HG03159 (cell line): ENCODE results near the gene MARCOL.
"Not testable (repeated sequence)": the region's sequence is repeated elsewhere in the genome, so short reads cannot be mapped to it uniquely, and the experiment has no call there.

Experiments
- ATAC-seq: cut with Tn5 transposase; IDR thresholded peaks from one replicate; pipeline ENCODE4 v1.9.1; 2021; ENCODE audit warnings: mild to moderate bottlenecking, moderate library complexity; ENCODE audit not compliant: unreplicated experiment

MARCOL gene

DNA sequence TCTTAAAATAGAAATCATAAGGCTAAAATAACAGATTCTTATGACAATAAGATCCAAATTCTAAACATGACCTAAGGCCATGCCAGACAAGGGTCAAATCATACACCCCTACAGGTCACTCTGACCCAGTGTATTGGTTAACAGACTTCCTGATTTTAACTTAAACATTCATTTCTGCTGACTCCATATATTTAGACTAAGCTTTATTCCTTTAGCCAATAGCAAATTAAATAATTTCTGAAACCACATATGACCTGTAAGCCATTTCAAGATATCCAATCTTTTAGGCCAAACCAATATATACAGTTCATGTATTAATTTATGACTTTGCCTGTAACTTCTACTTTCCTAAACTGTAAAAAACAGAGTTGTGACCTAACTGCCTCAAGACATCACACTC, 22.9 kb downstream of the MARCOL start:
- no peak for ATAC-seq

DNA sequence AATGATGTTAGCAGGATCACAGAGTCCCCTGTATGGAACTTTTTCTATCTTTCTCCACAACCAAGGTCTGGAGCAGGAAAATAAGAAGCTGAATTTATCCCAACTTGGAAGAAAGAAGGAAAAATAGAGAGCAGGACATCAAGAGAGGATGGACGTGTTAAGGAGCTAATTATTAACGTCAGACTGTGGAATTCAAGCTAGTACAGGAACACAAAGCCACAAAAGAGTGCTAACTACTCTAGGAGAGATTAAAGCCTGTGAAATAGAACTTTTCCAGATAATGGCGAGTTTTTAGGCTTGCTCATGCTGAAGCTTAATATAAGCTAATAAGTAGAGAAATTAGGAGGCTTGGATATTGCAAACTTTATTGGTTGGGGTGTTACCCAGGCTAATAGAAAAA, 29.6 kb downstream of the MARCOL start:
- no peak for ATAC-seq

DNA sequence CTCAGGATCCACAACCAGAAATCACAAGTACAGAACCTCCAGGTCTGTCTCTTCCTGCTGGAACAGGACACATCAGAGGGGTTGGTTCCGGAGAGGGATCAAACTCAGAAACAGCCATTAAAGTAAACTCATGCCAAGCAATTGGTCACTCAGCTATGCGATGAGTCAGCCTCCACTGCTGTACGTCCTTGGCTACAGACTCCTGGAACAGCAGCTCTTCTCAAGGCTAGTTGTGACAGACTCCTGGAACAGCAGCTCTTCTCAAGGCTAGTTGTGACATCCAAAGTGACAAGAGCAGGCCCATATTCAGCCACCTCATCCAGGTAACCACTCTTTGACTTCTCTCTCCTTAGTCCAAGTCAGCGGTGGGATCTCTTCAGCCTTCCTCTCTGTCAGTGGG, 30.2 kb downstream of the MARCOL start, which contains the start of gene SPINK13:
Gene SPINK13, plus strand, starts transcription at position 229 of the 400 bp plus-strand sequence. CDS start 1,279 bp downstream, outside the sequence.
- no peak for ATAC-seq

DNA sequence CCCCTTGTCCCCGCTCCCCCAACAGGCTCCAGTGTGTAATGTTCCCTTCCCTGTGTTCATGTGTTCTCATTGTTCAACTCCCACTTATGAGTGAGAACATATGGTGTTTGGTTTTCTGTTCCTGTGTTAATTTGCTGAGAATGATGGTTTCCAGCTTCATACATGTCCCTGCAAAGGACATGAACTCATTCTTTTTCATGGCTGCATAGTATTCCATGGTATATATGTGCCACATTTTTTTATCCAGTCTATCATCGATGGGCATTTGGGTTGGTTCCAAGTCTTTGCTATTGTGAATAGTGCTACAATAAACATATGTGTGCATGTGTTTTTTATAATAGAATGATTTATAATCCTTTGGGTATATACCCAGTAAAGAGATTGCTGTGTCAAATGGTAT, 36.8 kb downstream of the MARCOL start:
- not testable (repeated sequence) for ATAC-seq

DNA sequence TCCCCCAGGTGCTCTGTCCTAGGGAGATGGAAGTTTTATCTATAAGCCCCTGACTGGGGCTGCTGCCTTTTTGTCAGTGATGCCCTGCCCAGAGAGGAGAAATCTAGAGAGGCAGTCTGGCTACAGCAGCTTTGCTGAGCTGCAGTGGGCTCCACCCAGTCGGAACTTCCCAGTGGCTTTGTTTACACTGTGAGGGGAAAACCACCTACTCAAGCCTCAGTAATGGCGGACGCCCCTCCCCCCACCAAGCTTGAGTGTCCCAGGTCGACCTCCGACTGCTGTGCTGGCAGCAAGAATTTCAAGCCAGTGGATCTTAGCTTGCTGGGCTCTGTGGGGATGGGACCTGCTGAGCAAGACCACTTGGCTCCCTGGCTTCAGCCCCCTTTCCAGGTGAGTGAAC, 42.6 kb downstream of the MARCOL start:
- not testable (repeated sequence) for ATAC-seq

DNA sequence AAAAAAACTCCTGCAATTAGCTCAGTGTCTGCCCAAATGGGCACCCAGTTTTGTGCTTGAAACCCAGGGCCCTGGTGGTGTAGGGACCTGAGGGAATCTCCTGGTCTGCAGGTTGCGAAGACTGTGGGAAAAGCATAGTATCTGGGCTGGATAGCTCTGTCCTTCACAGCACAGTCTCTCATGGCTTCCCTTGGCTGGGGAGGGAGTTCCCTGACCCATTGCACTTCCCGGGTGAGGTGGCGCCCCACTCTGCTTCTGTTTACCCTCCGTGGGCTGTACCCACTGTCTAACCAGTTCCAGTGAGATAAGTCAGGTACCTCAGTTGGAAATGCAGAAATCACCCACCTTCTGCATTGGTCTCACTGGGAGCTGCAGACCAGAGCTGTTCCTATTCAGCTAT, 43.0 kb downstream of the MARCOL start:
- ATAC-seq: not testable (repeated sequence)

DNA sequence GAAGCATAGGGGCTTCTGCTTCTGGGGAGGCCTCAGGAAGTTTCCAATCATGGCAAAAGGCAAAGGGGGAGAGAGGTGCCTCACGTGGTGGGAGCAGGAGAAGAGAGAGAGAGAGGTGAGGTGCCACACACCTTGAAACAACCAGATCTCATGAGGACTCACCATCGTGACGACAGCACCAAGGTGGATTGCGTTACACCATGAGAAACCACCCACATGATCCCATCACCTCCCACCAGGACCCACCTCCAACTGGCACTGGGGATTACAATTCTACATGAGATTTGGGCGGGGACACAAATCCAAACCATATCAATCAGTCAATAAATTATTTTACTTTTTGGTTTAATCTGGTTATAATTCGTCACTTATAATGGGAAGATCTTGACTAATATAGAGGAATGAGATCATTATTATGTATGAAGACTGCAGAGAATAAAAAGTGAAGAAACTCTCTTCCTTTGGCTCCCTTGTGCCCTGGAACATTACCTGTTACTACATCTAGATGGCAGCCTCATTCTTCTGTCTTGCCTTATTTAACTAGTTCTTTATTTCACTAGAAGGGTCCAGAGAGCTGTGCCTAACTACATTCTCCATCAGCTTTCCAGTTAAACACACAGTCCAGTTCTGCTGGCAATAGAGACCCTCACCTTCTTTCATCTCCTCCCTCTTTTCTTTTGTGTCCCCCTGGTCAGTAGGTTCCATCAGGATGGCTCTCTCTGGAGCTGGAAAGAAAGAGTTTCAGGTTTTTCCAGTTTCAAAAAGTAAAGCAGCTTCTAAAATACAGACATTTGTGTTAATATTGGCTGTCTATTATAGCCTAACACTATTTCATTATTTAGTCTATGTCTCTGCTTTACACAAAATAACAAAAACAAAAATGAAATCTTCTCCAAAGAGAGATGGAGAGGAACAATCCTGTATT, 52.2 kb downstream of the MARCOL start:
- peak; percentile 68 for ATAC-seq
